ENCODE data around the gene NUDT16L1.

DNA sequence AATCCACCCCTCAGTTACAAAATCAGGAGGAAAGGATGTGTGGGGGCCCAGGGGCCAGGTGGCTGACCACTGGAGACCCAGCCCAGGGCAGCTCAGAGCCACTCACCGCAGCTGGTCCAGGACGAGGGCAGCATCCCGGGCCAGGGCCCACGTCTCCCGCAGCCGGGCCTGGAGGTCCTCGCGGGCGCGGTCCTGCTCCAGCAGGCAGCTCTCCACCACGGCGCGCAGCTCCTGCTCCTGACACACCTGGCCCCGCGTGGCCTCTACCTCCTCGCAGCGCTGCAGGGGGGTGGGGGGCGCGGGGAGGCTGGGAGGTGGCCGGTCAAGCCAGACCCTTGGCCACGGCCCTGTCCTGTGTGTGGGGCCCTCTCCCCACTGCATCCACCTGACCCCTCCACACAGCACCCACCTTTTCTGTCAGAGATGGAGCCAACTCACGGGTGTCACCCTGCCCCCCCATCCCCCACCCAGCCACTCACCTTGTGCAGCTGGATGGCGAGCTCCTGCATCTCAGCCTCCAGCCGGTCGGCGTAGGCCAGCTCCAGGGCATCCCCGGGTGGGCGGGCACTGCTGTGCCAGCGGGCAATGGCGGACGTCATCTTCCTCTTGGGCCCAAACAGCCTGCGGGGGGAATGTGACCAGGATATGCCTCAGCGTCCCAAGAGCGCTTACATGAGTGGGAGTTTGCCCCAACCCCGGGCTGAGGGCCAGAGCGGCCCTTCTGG lies 5.1 kb downstream of the NUDT16L1 start:
- TF ChIP-seq, protein P1, sequence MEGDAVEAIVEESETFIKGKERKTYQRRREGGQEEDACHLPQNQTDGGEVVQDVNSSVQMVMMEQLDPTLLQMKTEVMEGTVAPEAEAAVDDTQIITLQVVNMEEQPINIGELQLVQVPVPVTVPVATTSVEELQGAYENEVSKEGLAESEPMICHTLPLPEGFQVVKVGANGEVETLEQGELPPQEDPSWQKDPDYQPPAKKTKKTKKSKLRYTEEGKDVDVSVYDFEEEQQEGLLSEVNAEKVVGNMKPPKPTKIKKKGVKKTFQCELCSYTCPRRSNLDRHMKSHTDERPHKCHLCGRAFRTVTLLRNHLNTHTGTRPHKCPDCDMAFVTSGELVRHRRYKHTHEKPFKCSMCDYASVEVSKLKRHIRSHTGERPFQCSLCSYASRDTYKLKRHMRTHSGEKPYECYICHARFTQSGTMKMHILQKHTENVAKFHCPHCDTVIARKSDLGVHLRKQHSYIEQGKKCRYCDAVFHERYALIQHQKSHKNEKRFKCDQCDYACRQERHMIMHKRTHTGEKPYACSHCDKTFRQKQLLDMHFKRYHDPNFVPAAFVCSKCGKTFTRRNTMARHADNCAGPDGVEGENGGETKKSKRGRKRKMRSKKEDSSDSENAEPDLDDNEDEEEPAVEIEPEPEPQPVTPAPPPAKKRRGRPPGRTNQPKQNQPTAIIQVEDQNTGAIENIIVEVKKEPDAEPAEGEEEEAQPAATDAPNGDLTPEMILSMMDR (conservative IDR thresholded peaks at IDR 0.05; ENCODE audit: low read depth, low read length): no peak
- no peak for TF ChIP-seq EZH2 (IDR thresholded peaks at IDR 0.05; ENCODE audit: borderline replicate concordance, low read depth, low read length, poor library complexity, severe bottlenecking)
